ENCODE measurements around the gene MARS1.

- TF ChIP-seq POLR2A (IDR thresholded peaks at IDR 0.05; ENCODE audit: low read depth, low read length): no peak; the same call in 1 of the 2 replicates
- TF ChIP-seq POLR2AphosphoS5 (IDR thresholded peaks at IDR 0.05; ENCODE audit: low read depth, low read length): no peak
- no peak for TF ChIP-seq TAF1 (IDR thresholded peaks at IDR 0.05; ENCODE audit: low read depth, low read length)
- no peak for TF ChIP-seq PAX5 (IDR thresholded peaks at IDR 0.05; ENCODE audit: insufficient read depth, low read length, severe bottlenecking)
Observed at GRCh38 chr12:57496822-57497221, 9.0 kb downstream of the MARS1 start.

Data from GM12891 (cell line).